ENCODE data around the gene STX4. TPM values are rescaled to one million over a fixed set of nuclear protein-coding genes. Genes with fewer than 3 reads are reported as not detected.

The STX4 gene
- total RNA-seq, 2 donors from 2014 or later: 40.7 to 51.7 TPM

GRCh38 chr16:31061126-31061812, 27.9 kb downstream of the STX4 start:
- H3K4me1 ChIP-seq (replicated peaks): no peaks in the 10 kb centered on the region
- no peaks in the 10 kb centered on the region for H3K9me3 ChIP-seq
- H3K27me3 ChIP-seq (replicated peaks; ENCODE audit: insufficient read depth): no peaks in the 10 kb centered on the region
- no peaks in the 10 kb centered on the region for H3K36me3 ChIP-seq
- no peak for TF ChIP-seq POLR2A (IDR thresholded peaks at IDR 0.05)
- TF ChIP-seq POLR2AphosphoS5 (IDR thresholded peaks at IDR 0.05): no peak
- no peak for TF ChIP-seq CTCF (IDR thresholded peaks at IDR 0.05)
- WGBS: 93% methylated on average over 40 of the region's 42 CpGs
- no peak overlapping the region for H3K4me3 ChIP-seq
- intact Hi-C loops (cut with DNase I): no loop called here
- DNase-seq (ENCODE audit: low spot score): no peak
- no peak overlapping the region for H3K27ac ChIP-seq

- H3K9me3 ChIP-seq: no peaks in the 10 kb centered on the region
- no peak overlapping the region for H3K27ac ChIP-seq
- no peaks in the 10 kb centered on the region for H3K36me3 ChIP-seq
- no peaks in the 10 kb centered on the region for H3K4me1 ChIP-seq (replicated peaks)
- intact Hi-C loops (cut with DNase I): no loop called here
- 95% methylated on average over 54 of the region's 54 CpGs for whole genome bisulfite sequencing
- H3K27me3 ChIP-seq (replicated peaks; ENCODE audit: insufficient read depth): no peaks in the 10 kb centered on the region
- no peak overlapping the region for H3K4me3 ChIP-seq
- DNase-seq (ENCODE audit: low spot score): no peak
- TF ChIP-seq CTCF (IDR thresholded peaks at IDR 0.05) (no peak), POLR2AphosphoS5 (IDR thresholded peaks at IDR 0.05) (no peak), POLR2A (IDR thresholded peaks at IDR 0.05) (no peak)
Measured at GRCh38 chr16:31061813-31062440, 28.6 kb downstream of the STX4 start.

- Histone ChIP-seq H3K27ac (no peak overlapping the region), H3K27me3 (replicated peaks; ENCODE audit: insufficient read depth) (no peaks in the 10 kb centered on the region), H3K9me3 (no peaks in the 10 kb centered on the region), H3K4me1 (replicated peaks) (no peaks in the 10 kb centered on the region), H3K36me3 (no peaks in the 10 kb centered on the region), H3K4me3 (no peak overlapping the region)
- no peak for DNase-seq (ENCODE audit: low spot score)
- intact Hi-C loops (cut with DNase I): no loop called here
- TF ChIP-seq POLR2A (IDR thresholded peaks at IDR 0.05) (no peak), CTCF (IDR thresholded peaks at IDR 0.05) (no peak), POLR2AphosphoS5 (IDR thresholded peaks at IDR 0.05) (no peak)
- 91% methylated on average over 9 of the region's 9 CpGs for WGBS
Measured at GRCh38 chr16:31063495-31063842, 30.1 kb downstream of the STX4 start.

- intact Hi-C loops (cut with DNase I): no loop called here
- WGBS: 87% methylated on average over 56 of the region's 56 CpGs
- no peak for DNase-seq (ENCODE audit: low spot score)
- TF ChIP-seq POLR2A (IDR thresholded peaks at IDR 0.05) (no peak), CTCF (IDR thresholded peaks at IDR 0.05) (no peak), POLR2AphosphoS5 (IDR thresholded peaks at IDR 0.05) (no peak)
- H3K4me3 ChIP-seq: no peak overlapping the region
- H3K9me3 ChIP-seq: no peaks in the 10 kb centered on the region
- no peak overlapping the region for H3K27ac ChIP-seq
- no peaks in the 10 kb centered on the region for H3K27me3 ChIP-seq (replicated peaks; ENCODE audit: insufficient read depth)
- no peaks in the 10 kb centered on the region for H3K4me1 ChIP-seq (replicated peaks)
- H3K36me3 ChIP-seq: no peaks in the 10 kb centered on the region
Measured at GRCh38 chr16:31063843-31064611, 30.7 kb downstream of the STX4 start.

Data from prostate gland (tissue), 2 donors.